Kidney epithelial cell (primary cell): ENCODE data around the gene CUBN. TPM values are rescaled to one million over a fixed set of nuclear protein-coding genes. Genes with fewer than 3 reads are reported as not detected.

ENCODE experiments used
- DNase-seq: peaks from one replicate; pipeline ENCODE4 v3.0.0-alpha.2; 2010; ENCODE audit warnings: low read depth
- H3K27me3 ChIP-seq: 2 replicates; pipeline ENCODE4 v1.6.0; 2011; ENCODE audit warnings: low read length; ENCODE audit not compliant: control insufficient read depth, insufficient read depth
- H3K36me3 ChIP-seq: 2 replicates; pipeline ENCODE4 v1.5.1; 2011; ENCODE audit warnings: low read length; ENCODE audit not compliant: control insufficient read depth, insufficient read depth
- H3K4me3 ChIP-seq: 2 replicates; pipeline ENCODE4 v1.5.1; 2011; ENCODE audit warnings: low read depth, mild to moderate bottlenecking, control low read depth, low read length
- CTCF ChIP-seq: IDR thresholded peaks from 2 replicates; pipeline ENCODE4 v1.5.1; 2011; ENCODE audit warnings: mild to moderate bottlenecking, moderate library complexity, low read length, control low read depth, inconsistent platforms; ENCODE audit not compliant: insufficient read depth, poor library complexity, severe bottlenecking
- total RNA-seq: library from RNA; depleted of rRNA; stranded (reverse); fragments of >200 nt; gene quantifications from 2 replicates; pipeline ENCODE4 v1.2.3, GENCODE V29; 2015

CUBN gene
- total RNA-seq, 1 donor from 2014 or later, result 1.3 TPM

- Histone ChIP-seq H3K4me3 (no peak overlapping the region), H3K36me3 (no peaks in the 10 kb centered on the region), H3K27me3 (no peaks in the 10 kb centered on the region)
- no peak for TF ChIP-seq CTCF
- no peak for DNase-seq
Measured at GRCh38 chr10:16896993-16897392, 232.6 kb downstream of the CUBN start.

- Histone ChIP-seq H3K36me3 (no peaks in the 10 kb centered on the region), H3K27me3 (no peaks in the 10 kb centered on the region), H3K4me3 (no peak overlapping the region)
- DNase-seq, result no peak
- TF ChIP-seq CTCF, result no peak
Measured at GRCh38 chr10:16894821-16895220, 234.8 kb downstream of the CUBN start.

- H3K4me3 ChIP-seq, result no peak overlapping the region
- no peak for TF ChIP-seq CTCF
- DNase-seq, result no peak
- no peaks in the 10 kb centered on the region for H3K27me3 ChIP-seq
- no peaks in the 10 kb centered on the region for H3K36me3 ChIP-seq
Measured at GRCh38 chr10:16893664-16894063, 235.9 kb downstream of the CUBN start.

GRCh38 chr10:16891375-16892313 is 238.0 kb downstream of the CUBN start:
- Histone ChIP-seq H3K4me3 (no peak overlapping the region), H3K36me3 (no peaks in the 10 kb centered on the region), H3K27me3 (no peaks in the 10 kb centered on the region)
- peak; percentile 65 for DNase-seq
- peak; percentile 46 for TF ChIP-seq CTCF

- TF ChIP-seq CTCF, result no peak
- Histone ChIP-seq H3K27me3 (no peaks in the 10 kb centered on the region), H3K4me3 (no peak overlapping the region), H3K36me3 (no peaks in the 10 kb centered on the region)
- DNase-seq, result no peak
Measured at GRCh38 chr10:16890691-16891090, 238.9 kb downstream of the CUBN start.
